Stimulated activated CD4-positive, alpha-beta T cell treated with anti-CD3 and anti-CD28 coated beads, TNF-alpha, amount 100 ng/mL, for 4 hours (primary cell): Measurements from ENCODE around the gene TOR4A.
"Not testable (repeated sequence)": the region's sequence is repeated elsewhere in the genome, so short reads cannot be mapped to it uniquely, and the experiment has no call there.

Experiments used
- DNase-seq, 3 experiments: peaks; one replicate each; pipeline ENCODE4 v3.0.0-alpha.2; 2020; ENCODE audit warnings: low read depth in 3 of 3

Gene TOR4A

DNA sequence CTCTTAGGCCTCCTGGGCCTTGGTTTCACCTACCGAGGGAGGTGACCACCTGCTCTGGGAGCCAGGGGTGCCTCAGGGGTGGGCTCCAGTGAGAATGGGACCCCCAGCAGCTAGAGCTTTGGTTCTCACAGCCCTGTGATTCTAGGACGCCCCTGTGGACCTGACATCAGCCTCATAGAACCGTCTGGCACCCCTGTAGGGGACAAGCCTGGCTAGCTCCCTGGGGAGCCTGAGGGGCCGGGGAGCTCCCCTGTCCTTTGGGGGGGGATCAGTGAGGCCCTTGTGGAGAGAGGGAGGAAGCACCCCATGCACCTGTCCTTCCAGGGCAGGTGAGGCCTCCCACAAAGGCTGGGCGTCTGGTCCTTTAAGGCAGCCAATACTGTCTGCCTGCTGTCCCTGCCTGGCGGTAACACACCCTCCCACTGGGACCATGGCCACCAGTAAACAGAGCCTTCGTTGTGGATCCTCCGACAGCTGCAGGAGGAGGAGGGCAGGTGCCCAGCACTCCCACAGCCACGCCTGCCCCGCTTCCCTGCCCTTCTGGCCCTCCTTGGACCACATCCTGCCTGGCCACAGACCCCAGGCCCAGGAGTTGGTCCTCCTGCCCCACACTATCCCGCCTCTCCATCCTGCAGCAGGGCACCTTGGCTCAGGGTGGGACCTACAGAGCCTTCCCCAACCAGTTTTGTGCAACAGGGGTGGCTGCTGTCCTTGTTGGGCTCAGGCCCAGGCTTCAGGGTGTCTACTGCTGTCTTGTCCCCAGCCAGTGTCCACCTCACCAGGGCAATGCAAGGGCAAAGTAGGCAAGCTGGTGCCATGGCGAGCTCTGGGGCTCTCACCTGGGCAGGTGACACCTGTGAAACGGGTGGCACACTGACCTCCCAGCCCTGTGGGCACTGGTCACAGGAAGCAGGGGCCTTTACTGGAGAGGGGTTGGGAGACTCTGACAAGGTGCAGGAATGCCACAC is 39.5 kb upstream of the TOR4A start:
- DNase-seq, result no peak

DNA sequence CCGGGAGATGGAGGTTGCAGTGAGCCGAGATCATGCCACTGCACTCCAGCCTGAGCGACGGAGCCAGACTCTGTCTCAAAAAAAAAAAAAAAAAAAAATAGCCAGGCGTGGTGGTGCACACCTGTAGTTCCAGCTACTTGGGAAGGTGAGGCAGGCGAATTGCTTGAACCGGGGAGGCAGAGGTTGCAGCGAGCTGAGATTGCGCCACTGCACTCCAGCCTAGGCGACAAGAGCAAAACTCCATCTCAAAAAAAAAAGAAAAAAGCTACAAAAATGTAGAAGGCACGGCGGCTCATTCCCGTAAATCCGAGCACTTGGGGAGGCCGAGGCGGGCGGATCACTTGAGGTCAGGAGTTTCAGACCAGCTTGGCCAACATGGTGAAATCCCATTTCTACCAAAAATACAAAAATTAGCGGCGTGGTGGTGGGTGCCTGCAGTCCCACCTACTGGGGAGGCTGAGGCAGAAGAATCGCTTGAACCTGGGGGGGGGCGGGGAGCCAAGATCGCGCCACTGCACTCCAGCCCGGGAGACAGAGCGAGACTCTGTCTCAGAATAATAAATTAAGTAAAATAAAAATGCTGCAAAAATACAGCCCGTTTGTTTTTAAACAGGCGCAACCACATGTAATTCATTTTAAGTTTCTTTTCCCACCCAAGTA is 37.9 kb upstream of the TOR4A start:
- not testable (repeated sequence) for DNase-seq

- peak in 2 of 3 experiments; percentile 51 to 66 for DNase-seq
Observed at GRCh38 chr9:137240318-137240840, 37.1 kb upstream of the TOR4A start.

- DNase-seq, result peak; percentile 86 to 96 (median 95)
Observed at GRCh38 chr9:137240841-137241489, 36.6 kb upstream of the TOR4A start, which contains the start of gene TUBB4B. Gene TUBB4B, plus strand, starts transcription at chr9:137241287. Its CDS starts 74 bp downstream, at chr9:137241361.

DNA sequence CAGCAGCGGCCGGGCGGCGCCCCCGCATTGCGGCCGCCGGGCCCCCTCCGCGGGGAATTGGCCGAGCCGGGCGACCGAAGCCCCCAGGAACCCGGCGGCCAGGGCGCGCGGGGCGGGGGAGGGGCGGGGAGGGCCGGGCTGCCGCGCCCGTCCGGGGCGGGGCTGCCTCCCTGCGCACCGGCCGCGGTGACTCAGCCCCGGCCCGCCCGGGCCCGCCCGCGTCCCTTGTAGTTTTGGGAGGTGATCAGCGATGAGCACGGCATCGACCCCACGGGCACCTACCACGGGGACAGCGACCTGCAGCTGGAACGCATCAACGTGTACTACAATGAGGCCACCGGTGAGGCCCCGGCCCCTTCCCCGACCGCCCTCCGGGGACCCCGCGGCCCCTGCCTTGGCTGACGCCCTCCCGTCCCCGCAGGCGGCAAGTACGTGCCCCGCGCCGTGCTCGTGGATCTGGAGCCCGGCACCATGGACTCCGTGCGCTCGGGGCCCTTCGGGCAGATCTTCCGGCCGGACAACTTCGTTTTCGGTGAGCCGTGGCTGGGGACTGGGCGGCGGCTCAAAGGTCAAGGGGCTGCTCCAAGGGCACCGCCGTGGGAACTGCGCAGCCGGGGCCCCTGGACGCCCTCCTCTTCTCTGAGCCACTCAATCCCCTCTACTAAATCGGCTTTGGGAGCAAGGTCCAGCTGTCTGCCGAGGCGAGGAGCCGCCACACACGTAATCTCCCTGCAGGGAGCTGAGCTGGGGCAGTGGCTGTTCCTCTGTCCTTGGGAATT is 35.8 kb upstream of the TOR4A start:
- peak; percentile 57 to 65 (median 60) for DNase-seq

GRCh38 chr9:137242269-137243203 is 35.0 kb upstream of the TOR4A start:
- no peak for DNase-seq

GRCh38 chr9:137243266-137243625 is 34.3 kb upstream of the TOR4A start:
- not testable (repeated sequence) for DNase-seq

DNA sequence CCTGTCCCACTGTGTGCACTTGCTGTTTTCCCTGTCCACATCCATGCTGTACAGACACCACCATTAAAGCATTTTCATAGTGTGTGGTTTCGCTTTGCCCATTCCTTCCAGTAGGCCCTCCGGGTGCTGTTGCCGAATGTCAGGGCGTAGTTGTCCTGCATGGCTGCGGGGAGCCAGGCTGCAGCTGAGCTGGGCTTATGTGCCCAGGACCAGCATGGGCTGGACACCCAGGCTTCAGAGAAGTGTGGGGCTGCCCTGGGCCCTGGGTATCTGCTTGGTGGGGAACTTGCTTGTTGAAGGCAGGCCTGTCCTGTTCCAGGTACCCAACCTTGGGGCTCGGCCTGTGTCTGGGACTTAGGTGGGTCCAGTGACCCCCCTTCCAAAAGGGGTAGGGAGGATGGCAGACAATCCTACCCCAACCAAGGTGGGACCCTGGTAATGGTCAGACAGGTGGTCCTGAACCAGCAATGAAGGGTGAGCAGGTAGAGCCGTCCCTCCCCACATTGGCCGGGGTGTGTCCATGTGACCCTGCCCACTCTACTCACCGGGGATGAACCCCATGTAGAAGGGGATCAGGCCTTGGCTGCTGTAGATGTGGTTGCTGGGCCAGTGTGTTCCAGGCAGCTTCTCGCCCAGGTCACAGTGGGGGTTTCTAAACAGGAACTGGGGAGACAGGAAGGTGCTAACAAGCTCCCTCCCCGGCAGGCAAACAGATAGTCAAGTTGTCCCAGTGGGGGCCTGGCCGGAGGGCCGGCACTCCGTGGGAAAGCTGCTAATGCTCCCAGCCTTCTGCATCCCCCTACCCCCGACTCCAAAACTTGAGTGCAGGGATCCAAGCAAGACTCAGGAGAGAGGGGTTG is 33.7 kb upstream of the TOR4A start:
- DNase-seq, result no peak

DNA sequence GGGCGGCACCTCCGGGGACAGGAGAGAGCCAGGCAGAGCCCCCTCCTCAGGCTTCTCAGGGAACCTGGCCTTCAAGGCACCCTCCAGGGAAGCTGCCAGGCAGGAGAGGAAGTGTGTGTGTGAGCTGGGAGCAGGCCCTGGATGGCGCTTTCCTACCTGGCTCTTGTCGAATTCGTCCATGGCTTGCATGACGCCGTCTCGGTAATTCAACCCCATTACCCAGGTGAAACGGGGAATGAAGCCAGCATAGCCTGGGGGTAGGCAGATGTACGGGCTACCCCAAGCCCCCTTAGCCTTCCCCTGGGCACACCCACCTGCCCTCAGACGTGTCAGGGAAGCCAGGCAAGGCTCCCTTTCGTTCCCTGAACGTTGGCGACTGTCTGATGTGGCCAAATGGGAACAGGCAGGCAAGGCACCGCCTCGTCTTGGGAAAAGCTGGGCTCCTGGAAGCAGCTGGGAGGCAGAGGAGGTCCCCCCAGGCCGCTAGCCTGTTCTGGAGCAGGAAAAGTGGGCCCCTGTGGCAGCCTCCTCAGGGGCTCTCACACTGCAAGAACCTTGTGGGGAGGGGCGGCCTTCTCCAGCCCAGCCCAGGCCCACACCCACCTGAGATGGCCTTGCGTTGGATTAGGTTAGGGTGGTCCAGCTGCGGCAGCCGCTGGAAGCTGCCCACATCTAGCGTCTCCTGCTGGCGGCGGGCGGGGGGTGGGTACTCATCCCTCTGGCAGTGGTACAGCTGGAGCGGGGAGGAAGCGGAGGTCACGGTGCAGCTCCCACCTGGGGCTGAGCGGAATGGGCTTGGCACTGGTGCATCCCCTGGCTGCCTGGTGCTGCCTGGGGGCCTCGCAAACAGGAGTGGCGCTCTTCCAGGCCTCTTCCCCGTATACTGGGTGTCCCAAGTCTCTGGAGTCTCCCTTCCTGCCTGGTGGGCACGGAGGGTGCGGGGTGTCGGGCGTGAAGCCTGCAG is 32.8 kb upstream of the TOR4A start:
- DNase-seq, result no peak

DNA sequence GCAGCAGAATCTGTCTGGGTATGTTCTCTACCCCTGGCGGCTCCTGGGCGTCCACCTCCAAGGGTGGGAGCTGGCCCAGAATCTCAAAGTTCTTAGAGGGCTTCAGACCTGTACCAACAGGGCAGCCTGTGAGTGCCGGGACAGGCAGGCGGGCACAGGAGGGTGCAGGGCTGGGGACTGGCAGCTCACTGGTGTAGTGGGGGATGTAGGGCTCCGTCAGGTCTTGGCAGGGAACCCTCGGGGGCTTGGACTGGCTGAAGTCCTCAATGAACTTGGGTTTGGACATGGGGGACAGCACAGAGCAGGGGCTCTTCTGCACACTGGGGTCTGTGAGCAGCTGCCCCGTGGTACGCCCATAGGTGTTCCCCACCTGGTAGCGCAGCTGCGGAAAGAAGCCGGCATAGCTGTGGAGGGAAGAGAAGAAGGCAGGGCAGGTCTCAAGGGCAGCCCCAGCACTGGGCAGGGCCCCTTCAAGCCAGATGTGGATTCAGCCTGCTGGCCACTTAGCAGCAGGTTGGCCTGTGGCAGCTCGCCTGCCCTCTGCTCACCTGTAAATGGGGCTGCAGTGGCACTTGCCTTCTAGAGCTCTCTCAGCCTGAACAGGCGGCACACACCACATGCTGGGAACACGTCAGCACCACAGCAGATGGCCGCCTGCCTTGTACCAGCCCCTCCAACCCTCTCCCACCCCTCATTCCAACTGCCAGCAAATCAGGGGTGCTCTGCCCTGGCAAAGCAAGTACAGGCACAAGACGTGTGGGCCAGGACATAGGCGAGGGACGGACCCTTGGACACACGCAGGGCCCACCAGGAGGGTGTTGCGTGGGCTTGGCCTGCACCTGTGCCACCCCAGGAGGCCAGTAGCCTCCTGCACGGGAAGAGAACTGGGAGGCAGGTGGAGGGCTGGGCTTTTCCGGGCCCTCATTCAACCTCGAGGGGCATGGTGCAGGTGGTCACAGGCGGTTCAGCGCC is 31.8 kb upstream of the TOR4A start:
- DNase-seq, result no peak

DNA sequence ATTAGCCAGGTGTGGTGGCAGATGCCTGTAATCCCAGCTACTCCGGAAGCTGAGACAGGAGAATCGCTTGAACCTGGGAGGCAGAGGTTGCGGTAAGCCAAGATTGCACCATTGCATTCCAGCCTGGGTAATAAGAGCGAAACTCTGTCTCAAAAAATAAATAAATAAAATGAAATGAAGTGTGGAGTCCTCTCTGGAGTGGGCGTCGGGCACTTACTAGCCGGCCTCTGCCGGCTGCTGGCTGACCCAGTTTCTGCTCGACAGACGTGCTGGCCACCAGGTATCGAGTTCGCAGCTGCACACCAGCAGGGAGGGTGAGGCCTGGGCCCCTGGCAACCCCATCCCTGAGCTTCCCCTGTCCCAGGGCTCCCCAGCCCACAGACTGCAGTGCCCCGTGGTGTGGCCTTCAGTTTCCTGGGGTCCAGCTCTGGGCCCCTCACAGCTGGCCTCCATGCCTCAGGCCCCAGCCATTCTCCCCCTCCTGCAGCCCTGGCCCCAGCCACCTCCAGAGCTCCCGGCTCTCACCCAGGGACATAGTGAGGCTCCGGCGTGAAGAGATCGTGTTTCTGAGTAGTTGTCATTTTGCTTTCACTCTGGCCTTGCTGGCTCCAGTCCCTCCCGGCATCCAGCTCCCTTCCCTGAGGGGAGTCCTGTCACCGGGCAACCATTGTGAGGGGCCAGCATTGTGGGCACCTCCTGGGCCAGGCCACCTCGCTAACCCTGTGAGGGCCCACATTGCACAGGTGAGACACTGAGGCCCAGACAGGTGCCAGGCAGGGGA is 30.2 kb upstream of the TOR4A start:
- no peak for DNase-seq

DNA sequence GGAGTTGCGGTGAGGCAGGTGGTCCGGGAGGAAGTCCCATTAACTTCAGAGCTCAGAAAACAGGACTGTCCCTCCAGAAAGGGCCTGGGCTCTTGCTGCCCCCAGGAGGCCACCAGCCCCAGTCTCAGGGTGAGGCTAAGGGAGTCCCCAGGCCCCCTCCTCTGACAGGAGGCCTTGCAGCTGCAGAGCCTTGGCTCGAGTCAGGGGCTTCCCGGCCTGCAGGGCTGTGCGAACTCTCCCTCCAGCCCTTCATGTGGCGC is 29.7 kb upstream of the TOR4A start:
- DNase-seq, result no peak

- DNase-seq, result no peak
Observed at GRCh38 chr9:137250329-137251193, 27.0 kb upstream of the TOR4A start.

DNA sequence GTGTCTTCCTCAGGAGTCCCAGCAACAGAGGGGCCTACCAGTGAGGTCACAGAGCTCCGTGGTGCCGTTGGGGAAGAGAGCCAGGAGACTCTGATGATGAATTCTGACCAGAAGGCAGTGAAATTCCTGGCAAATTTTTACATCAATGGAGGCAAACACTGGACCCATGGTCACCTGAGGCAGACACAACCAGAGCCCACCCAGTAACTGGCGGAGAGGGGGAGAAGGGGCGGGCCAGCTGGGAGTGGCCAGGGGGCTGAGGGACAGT is 26.4 kb upstream of the TOR4A start, which contains the start of gene STPG3:
STPG3 (plus strand) TSS at position 93 of the 268 bp plus-strand sequence; CDS start at position 94, 1 bp downstream.
- no peak for DNase-seq

DNA sequence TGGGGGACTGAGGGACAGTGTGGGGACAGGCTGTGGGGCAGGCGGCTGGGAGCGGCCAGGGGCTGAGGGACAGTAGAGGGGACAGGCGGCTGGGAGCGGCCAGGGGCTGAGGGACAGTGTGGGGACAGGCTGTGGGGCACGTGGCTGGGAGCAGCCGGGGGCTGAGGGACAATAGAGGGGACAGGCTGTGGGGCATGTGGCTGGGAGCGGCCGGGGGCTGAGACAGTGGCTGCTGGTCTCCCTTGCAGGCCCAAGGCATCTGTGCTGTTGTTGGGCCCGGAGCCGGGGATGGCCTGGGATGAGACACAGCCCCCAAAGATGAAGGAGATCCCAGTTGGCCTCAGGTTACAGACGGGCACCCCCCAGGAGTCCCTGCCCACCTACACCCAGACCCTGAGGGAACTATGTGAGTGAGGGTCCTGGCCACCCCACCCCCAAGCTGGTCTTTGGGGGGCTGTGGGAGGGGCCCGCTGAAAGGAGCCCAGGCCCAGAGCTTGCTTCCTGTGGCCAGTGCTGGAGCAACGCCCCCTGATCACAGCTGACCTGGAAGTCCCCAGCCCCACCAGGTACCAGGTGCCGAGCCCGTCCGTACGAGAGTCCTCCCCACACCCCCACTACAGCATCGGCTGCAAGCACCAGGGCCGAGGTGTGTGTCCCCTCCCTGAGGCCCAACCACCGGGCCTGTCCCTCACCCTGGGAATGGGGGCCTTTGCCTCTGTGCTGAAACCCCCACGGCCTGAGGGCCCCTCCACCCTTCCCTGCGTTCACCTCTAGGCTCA is 25.8 kb upstream of the TOR4A start:
- DNase-seq, result no peak
